Measurements from ENCODE around the gene COL23A1. TPM values are rescaled to one million over a fixed set of nuclear protein-coding genes. Genes with fewer than 3 reads are reported as not detected.

Gene COL23A1
- total and polyA plus RNA-seq, 2 of the 13 experiments (the other 11 are each of a cell fraction or from before 2014, with no cell fraction given) = not detected

- TF ChIP-seq FIP1L1 (IDR thresholded peaks at IDR 0.05; ENCODE audit: borderline replicate concordance, insufficient read depth, low read depth, low read length) = no peak
- no peak for TF ChIP-seq TERF1 (CRISPR knock-in tag; IDR thresholded peaks at IDR 0.05)
- no peak for TF ChIP-seq MXI1 (IDR thresholded peaks at IDR 0.05; ENCODE audit: borderline replicate concordance, low read depth, low read length)
These were observed 285.2 kb downstream of the COL23A1 start (continued) for GRCh38 chr5:178304761-178305645.

- no peak for FAIRE-seq
- no peak for DNase-seq (ENCODE audit: low spot score)
- Histone ChIP-seq H4K20me1 (ENCODE audit: insufficient read depth, low read length) (no peaks in the 10 kb centered on the region), H3K36me3 (replicated peaks in 1 of 2; ENCODE audit: control insufficient read depth in 1 of 2, insufficient read depth in 2 of 2, low read length in 2 of 2) (no peaks in the 10 kb centered on the region), H3K9ac (ENCODE audit: insufficient read depth, low read depth, low read length) (no peak overlapping the region), H3K9me3 (ENCODE audit: low read length) (no peaks in the 10 kb centered on the region), H3K4me1 (ENCODE audit: insufficient read depth, low read length) (no peaks in the 10 kb centered on the region), H3K27me3 (ENCODE audit: control insufficient read depth in 1 of 2, insufficient read depth in 2 of 2, low read length in 2 of 2) (peaks cover 1 to 41% of the 10 kb centered on the region in 2 experiments; a peak in 3 of 5 replicates), H3K79me2 (ENCODE audit: insufficient read depth, low read length) (no peaks in the 10 kb centered on the region), H3K27ac (ENCODE audit: extremely low read length, insufficient read depth, low read length) (no peak overlapping the region), H3K4me2 (ENCODE audit: low read depth, low read length) (no peak overlapping the region), H3K4me3 (replicated peaks in 1 of 3; ENCODE audit: insufficient read depth in 1 of 3, low read depth in 2 of 3, low read length in 3 of 3) (no peak overlapping the region), H2AFZ (ENCODE audit: low read length) (no peak overlapping the region)
- in situ Hi-C loops (cut with HindIII; ENCODE audit: extremely low pct_ligation_motif_present, low pct_unique_long_range_greater_than_20kb) = no loop called here
- BruUV-seq (replicated peaks) = no TSS peak
- 39% methylated on average over 11 of the region's 12 CpGs for whole genome bisulfite sequencing (ENCODE audit: low lambda C conversion rate)
- ATAC-seq = no peak
- CTCF ChIA-PET (ENCODE audit: low intra/inter-chr PET ratio, low total read pairs) = no interaction called here
- intact Hi-C loops (cut with micrococcal nuclease; ENCODE audit: unreplicated experiment) = no loop called here
- POLR2A ChIA-PET = no interaction called here
- TF ChIP-seq ZMYM2 (CRISPR knock-in tag; IDR thresholded peaks at IDR 0.05) (no peak), NFKB2 (CRISPR knock-in tag; IDR thresholded peaks at IDR 0.05; ENCODE audit: borderline replicate concordance) (no peak), KLF16 (CRISPR knock-in tag; IDR thresholded peaks at IDR 0.05) (no peak), PHF8 (CRISPR knock-in tag; IDR thresholded peaks at IDR 0.05) (no peak), ZXDC (CRISPR knock-in tag; IDR thresholded peaks at IDR 0.05) (no peak), SMAD3 (CRISPR knock-in tag; IDR thresholded peaks at IDR 0.05) (no peak), ZFP37 (CRISPR knock-in tag; IDR thresholded peaks at IDR 0.05; ENCODE audit: borderline replicate concordance) (no peak), ZSCAN30 (CRISPR knock-in tag; IDR thresholded peaks at IDR 0.05) (no peak), ZNF101 (CRISPR knock-in tag; IDR thresholded peaks at IDR 0.05; ENCODE audit: borderline replicate concordance, low read depth) (no peak), ZNF607 (CRISPR knock-in tag; IDR thresholded peaks at IDR 0.05; ENCODE audit: borderline replicate concordance) (no peak), ZFP91 (CRISPR knock-in tag; IDR thresholded peaks at IDR 0.05; ENCODE audit: borderline replicate concordance) (no peak), FOXJ3 (CRISPR knock-in tag; IDR thresholded peaks at IDR 0.05; ENCODE audit: borderline replicate concordance) (no peak), ZNF20 (CRISPR knock-in tag; IDR thresholded peaks at IDR 0.05) (no peak)
These were observed 286.2 kb downstream of the COL23A1 start for GRCh38 chr5:178304016-178304415.
